GM21390 (cell line): ENCODE measurements around the gene TARDBP.
"Not testable (repeated sequence)": the region's sequence is repeated elsewhere in the genome, so short reads cannot be mapped to it uniquely, and the experiment has no call there.

Source experiments
- ATAC-seq: cut with Tn5 transposase; IDR thresholded peaks from one replicate; pipeline ENCODE4 v1.9.1; 2021; ENCODE audit not compliant: unreplicated experiment

TARDBP gene

DNA sequence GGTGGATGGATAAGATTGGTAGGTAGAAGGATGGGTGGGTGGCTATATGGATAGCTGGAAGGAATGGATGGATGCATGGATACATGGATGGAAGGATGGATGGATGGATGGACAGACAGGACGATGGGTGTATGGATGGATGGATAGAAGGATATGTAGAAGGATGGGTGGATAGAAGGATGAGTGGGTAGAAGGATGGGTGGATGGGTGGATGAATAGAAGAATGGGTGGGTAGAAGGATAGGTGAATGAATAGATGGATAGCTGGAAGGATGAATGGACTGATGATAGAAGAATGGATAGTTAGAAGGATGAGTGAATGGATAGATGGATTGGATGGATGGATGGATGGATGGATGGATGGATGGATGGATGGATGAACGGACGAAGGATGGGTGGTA is 29.6 kb downstream of the TARDBP start:
- no peak for ATAC-seq

GRCh38 chr1:11042995-11043874 is 30.8 kb downstream of the TARDBP start:
- no peak for ATAC-seq

- ATAC-seq, result no peak
Measured at GRCh38 chr1:11044086-11044848, 31.8 kb downstream of the TARDBP start.

DNA sequence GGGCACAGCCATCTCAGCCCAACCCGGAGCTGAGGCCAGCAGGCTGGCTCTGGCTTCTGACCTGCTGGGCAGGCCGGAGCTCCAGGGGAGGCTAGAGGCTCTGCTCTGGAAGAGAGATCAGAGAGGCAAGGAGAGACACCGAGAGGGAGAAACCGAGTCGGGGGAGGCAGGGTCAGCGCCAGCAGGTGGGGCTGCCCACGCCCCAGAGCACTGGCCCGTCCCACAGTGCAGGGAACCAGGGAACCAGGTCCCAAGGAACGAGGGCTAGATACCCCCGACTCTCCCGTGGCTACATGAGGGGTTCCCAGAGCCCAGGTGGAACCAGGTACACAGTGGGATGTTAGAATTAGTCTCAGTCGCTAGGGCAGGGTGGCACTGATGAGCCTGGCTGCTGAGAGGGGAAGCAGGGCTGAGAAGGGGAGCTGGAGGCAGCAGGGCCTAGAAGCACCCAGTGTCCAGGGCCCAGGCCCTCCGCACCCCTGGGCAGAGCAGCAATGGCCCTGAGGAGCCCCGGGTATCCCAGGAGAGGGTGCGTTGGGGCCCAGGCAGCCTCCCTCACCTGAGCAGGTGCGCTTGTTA is 32.5 kb downstream of the TARDBP start:
- no peak for ATAC-seq

DNA sequence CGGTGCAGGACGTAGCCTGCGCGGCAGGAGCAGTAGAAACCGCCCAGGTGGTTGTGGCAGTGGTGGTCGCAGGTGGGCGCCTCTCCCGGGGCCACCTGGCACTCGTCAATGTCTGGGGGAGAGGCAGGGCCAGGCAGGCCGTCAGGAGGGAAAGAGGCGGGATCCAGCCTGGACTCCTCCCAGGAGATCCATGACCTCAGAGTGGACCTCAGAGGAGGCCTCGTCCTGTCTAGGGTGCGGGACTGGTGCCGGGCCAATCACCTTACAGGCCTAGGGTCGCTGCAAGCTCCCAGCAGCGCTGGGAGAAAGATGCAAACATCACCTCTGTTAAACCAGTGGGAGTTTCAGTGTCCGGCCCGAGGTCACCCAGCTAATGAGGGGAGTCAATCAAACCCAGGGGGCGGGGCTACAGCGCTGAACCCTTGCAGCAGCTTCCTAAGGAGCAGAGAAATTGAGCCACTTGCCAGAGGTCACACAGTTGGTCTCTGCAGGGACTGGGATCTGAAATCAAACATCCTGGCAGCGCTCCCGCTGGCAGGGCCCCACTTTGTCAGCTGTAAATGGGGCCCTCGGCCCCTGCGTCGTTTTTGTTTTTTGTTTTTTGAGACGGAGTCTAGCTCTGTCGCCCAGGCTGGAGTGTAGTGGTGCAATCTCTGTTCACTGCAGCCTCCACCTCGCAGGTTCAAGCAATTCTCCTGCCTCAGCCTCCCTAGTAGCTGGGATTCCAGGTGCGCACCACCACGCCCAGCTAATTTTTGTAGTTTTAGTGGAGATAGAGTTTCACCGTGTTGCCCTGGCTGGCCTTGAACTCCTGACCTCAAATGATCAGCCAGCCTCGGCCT is 33.2 kb downstream of the TARDBP start:
- no peak for ATAC-seq

DNA sequence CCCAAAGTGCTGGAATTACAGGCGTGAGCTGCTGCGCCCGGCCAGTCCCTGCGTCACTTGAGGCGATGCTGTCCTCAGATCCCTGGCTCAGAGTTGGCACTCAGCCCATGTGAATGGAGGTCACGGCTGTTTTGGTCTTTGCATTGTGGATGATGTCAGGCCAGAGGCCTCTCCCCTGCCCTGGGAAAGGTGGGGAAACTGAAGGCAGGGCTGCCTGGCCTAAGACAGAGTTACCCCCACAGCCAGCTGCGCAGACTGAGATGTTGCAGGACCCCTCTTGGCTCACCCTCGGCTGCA is 33.8 kb downstream of the TARDBP start:
- ATAC-seq, result no peak

GRCh38 chr1:11046625-11047365 is 34.3 kb downstream of the TARDBP start, which contains the start of gene MASP2:
MASP2 (minus strand) TSS chr1:11047239; CDS start chr1:11047207, 32 bp downstream.
- no peak for ATAC-seq

DNA sequence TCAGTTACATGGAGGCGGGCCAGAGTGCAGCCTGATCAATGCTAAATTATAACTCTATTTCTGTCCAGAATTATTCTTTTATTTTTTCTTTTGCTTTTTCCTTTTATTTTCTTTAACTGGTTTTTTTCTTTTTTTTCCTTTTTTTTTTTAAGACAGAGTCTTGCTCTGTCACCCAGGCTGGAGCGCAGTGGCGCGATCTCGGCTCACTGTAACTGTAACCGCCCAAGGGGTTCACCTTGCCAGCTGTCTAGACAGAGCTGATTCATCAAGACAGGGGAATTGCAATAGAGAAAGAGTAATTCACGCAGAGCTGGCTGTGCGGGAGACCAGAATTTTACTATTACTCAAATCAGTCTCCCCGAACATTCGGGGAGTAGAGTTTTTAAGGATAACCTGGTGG is 38.7 kb downstream of the TARDBP start:
- ATAC-seq, result not testable (repeated sequence)

DNA sequence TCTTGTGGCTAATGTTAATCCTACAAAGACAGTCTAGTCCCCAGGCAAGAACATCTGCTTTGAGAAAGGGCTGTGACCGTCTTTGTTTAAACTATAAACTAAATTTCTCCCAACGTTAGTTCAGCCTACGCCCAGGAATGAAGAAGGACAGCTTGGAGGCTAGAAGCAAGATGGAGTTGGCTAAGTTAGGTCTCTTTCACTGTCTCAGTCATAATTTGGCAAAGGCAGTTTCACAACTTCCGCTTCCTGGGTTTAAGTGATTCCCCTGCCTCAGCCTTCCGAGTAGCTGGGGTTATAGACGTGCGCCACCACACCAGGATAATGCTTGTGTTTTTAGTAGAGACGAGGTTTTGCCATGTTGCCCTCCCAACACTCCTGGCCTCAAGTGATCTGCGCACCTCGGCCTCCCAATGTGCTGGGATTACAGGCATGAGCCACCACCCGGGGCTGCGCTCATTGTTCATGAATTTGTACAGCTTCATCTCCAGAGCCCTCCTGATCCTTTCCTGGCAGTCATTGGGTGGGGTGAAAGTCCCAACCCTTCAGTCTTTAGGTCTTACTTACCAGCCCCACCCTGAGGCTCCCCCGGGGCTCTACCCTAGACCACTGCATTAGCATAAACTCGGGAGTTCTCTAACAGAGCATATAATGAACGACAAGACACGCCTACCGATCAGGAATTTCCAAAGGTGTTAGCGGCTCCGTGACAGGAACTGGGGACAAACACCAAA is 39.5 kb downstream of the TARDBP start:
- no peak for ATAC-seq

- ATAC-seq, result no peak
Measured at GRCh38 chr1:11052839-11053757, 40.6 kb downstream of the TARDBP start.

DNA sequence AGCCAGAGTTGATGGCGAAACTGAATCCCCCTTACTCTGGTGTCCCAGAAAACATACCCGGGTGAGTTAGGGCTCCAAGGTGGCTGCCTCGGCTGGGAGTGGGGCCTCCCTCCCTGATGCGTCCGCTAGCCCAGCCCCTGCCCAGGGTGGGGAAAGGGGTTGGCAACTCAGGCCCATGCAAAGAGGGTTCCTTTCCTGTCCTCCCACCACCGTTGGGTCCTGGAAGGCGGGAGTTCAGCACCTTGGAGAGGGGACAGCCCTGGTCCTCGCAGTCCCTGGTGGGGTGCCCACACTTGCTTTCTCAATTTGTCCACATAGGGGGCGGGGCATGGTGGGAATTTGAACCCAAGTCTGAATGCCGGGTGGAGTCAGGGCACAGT is 41.3 kb downstream of the TARDBP start:
- ATAC-seq, result no peak

GRCh38 chr1:11054181-11054580 is 41.7 kb downstream of the TARDBP start:
- ATAC-seq, result no peak

GRCh38 chr1:11054666-11055065 is 42.2 kb downstream of the TARDBP start:
- ATAC-seq, result no peak

GRCh38 chr1:11055676-11056075 is 43.2 kb downstream of the TARDBP start:
- ATAC-seq, result no peak

- no peak for ATAC-seq
Measured at GRCh38 chr1:11056504-11056903, 44.0 kb downstream of the TARDBP start.

DNA sequence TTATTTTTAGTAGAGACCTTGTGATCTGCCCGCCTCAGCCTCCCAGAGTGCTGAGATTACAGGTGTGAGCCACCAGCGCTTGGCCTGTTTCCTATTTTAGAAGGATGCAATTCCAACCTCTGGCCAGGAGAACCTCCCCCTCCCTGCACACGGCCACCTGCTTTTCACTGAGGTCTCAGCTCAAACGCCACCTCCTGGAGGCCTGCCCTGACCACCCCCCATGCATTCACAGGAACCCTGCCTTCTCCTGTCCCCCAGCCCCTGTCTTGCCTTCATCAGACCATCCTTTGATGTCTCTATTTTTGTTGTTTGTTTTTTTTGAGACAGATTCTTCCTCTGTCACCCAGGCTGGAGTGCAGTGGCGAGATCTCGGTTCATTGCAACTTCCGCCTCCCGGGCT is 45.0 kb downstream of the TARDBP start:
- no peak for ATAC-seq

DNA sequence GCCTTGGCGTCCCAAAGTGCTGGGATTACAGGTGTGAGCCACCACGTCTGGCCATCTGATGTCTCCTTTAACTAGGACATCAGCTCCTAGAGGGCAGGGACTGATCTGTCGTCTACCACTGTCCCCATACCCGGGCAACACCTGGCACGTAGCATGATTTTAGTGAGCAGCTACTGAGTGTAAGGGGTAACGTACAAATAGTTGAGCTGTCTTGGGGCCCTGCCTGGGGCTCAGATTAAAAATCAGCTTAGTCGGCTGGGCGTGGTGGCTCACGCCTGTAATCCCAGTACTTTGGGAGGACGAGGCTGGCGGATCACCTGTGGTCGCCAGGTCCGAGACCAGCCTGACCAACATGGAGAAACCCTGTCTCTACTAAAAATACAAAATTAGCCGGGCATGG is 45.6 kb downstream of the TARDBP start:
- ATAC-seq, result no peak

- no peak for ATAC-seq
Measured at GRCh38 chr1:11058595-11059154, 46.2 kb downstream of the TARDBP start.
